Upper lobe of left lung (tissue), 4 donors: ENCODE measurements around the gene AMD1.

Source experiments
- EP300 ChIP-seq, 4 donors: sonication (generic); formaldehyde crosslinking; IDR thresholded peaks; one replicate each; pipeline ENCODE4 v1.5.1; 2017; ENCODE audit warnings: antibody characterized with exemption in 4 of 4, control low read depth in 2 of 4
- POLR2A ChIP-seq, 4 donors: fragments of 450-650 bp; IDR thresholded peaks; one replicate each; pipeline ENCODE4 v1.5.1; 2016 to 2017; ENCODE audit warnings: antibody characterized with exemption in 4 of 4, mild to moderate bottlenecking in 2 of 4
- POLR2AphosphoS5 ChIP-seq, 2 donors: sonication (generic); formaldehyde crosslinking; IDR thresholded peaks; one replicate each; pipeline ENCODE4 v1.5.1; 2017; ENCODE audit warnings: antibody characterized with exemption in 2 of 2
- TF ChIP-seq, protein P1 (sequence below), 6 experiments: fragments of 450-650 bp in 4 of 6; fragments of 200-600 bp in 2 of 6; sonication (generic) in 2 of 6; IDR thresholded peaks; one replicate each; pipeline ENCODE4 v1.5.1; 2016 to 2019; ENCODE audit warnings: antibody characterized with exemption in 6 of 6

GRCh38 chr6:110858562-110859214 lies 15.9 kb upstream of the AMD1 start:
- TF ChIP-seq, protein P1, sequence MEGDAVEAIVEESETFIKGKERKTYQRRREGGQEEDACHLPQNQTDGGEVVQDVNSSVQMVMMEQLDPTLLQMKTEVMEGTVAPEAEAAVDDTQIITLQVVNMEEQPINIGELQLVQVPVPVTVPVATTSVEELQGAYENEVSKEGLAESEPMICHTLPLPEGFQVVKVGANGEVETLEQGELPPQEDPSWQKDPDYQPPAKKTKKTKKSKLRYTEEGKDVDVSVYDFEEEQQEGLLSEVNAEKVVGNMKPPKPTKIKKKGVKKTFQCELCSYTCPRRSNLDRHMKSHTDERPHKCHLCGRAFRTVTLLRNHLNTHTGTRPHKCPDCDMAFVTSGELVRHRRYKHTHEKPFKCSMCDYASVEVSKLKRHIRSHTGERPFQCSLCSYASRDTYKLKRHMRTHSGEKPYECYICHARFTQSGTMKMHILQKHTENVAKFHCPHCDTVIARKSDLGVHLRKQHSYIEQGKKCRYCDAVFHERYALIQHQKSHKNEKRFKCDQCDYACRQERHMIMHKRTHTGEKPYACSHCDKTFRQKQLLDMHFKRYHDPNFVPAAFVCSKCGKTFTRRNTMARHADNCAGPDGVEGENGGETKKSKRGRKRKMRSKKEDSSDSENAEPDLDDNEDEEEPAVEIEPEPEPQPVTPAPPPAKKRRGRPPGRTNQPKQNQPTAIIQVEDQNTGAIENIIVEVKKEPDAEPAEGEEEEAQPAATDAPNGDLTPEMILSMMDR (IDR thresholded peaks at IDR 0.05): no peak
- TF ChIP-seq EP300 (IDR thresholded peaks at IDR 0.05) (no peak), POLR2AphosphoS5 (IDR thresholded peaks at IDR 0.05) (no peak), POLR2A (IDR thresholded peaks at IDR 0.05) (no peak)
